Left lobe of liver (tissue), 2 donors: ENCODE results near the gene SLC9A4. TPM values are rescaled to one million over a fixed set of nuclear protein-coding genes. Genes with fewer than 3 reads are reported as not detected.

Experiments
- ATAC-seq: fragments of 200-7000 bp; cut with Tn5 transposase; one replicate; pipeline ENCODE4 v1.9.1; 2020; ENCODE audit warnings: mild to moderate bottlenecking, moderate library complexity
- DNase-seq: peaks from one replicate; pipeline ENCODE4 v3.0.0-alpha.2; 2020; ENCODE audit warnings: low spot score
- total RNA-seq: library from RNA; stranded (reverse); gene quantifications from one replicate; pipeline ENCODE4 v1.2.1, GENCODE V29; 2021
- donor health status: DM: no; HTN: no; CAD: no; lungs with moderate emphysema.
- donor health status: DM: no; HTN: yes; CAD: no.

Gene SLC9A4, protein sequence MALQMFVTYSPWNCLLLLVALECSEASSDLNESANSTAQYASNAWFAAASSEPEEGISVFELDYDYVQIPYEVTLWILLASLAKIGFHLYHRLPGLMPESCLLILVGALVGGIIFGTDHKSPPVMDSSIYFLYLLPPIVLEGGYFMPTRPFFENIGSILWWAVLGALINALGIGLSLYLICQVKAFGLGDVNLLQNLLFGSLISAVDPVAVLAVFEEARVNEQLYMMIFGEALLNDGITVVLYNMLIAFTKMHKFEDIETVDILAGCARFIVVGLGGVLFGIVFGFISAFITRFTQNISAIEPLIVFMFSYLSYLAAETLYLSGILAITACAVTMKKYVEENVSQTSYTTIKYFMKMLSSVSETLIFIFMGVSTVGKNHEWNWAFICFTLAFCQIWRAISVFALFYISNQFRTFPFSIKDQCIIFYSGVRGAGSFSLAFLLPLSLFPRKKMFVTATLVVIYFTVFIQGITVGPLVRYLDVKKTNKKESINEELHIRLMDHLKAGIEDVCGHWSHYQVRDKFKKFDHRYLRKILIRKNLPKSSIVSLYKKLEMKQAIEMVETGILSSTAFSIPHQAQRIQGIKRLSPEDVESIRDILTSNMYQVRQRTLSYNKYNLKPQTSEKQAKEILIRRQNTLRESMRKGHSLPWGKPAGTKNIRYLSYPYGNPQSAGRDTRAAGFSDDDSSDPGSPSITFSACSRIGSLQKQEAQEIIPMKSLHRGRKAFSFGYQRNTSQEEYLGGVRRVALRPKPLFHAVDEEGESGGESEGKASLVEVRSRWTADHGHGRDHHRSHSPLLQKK
- total RNA-seq: not detected

DNA sequence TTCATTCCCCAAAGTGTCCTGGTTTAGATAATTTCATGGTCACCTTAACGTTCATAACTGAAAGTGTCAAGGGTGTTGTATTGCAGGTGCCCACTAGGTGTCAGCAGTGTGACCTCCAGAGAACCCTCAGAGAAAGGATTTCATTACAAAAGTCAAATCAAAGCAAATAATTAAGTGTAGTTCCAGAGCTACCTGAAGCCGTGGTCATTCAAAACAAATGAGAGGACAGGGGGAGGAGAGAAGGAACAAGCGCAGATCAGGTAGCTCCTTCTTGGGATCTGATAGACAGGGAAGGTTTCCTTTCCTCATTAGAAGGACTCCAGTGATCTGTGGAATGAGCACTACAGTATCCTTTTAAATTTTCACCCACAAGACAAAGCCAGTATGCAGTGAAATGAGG lies at the start of gene SLC9A4:
Gene SLC9A4 (plus strand): TSS at position 207 of the 400 bp plus-strand sequence. CDS start 534 bp downstream, outside the sequence.
- ATAC-seq (peak; percentile 97), DNase-seq (no peak)

DNA sequence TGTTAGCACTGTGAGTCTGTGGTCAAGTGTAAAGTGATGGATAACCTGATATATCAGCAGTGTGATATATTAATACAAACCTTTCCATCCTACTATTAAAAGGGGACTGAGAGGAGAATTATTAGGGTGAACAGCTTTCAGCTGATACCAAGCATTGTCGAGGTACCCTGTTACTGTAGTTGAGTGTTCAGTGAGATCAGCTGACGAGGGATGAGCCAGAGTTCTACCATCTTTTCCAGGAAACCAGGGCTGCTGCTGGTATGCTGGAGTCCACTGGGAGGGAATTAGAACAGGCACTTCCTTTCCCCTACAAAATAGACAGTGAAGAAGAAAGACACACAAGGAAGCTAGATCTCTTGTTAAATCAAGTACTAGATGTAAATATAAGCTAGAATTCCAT lies 49.7 kb upstream of the SLC9A4 start:
- no peak for DNase-seq
- ATAC-seq: no peak

DNA sequence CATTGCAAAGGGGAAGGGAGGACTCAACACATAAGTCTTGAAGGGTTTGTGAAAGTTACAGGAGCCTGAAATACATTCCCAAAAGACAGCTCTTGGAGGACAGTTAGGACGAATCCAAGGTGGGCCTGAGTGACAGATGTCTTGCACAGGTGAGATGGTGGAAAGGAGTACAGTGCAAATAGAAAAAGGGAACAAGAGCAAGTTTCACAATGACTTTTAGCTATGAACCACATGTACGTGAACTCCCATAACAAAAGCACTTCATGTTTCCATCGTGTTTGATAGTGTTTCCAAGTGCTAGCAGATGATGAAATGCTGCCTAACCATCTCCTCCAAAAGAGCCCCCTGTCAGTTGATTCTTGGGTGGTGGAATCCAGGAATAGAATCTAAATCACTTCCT lies 48.3 kb upstream of the SLC9A4 start:
- ATAC-seq: no peak
- no peak for DNase-seq

DNA sequence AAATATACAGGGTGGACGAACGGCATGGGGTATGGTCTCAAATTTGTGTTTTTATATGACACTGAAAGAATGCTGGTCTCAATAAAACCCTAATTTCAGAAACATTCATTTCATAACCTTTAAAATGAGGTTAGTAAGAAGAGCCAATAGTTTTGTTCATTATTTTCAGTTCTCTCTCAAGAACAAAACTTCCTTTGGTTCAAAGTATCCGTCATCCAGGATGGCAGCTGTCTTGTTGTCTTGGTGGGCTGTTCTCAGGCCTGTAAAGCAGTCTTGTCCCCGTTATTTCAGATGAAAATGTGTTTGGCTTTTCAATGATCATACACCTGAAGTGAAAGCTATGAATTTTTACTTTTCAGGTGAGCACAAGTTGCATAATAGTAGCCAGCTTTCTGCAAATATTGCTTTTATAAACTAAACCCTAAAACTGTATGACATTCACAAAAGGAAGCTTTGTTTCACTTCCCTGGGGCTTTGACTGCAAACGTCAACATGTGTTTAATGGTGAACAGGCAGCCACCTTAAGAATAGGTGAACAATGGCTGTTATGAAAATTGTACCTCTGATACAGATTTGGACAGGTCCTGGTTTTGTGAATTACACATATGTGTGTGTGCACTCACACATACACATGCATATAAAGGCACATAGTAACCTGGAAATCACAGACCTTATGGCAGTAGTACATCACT lies 47.4 kb upstream of the SLC9A4 start:
- ATAC-seq: no peak
- DNase-seq: no peak

DNA sequence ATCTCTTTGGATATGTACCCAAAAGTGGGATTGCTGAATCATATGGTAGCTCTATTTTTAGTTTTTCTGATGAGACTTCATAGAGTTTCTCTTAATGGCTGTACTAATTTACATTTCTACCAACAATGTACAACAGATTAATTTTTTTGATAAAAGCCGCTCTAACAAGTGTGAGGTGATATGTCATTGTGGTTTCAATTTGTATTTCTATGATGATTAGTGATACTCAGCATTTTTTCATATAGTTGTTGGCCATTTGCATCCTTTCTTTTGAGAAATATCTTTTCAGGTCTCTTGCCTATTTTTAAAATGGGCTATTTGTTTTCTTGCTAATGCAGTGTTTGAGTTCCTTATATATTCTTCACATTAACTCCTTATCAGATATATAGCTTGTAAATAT lies 45.8 kb upstream of the SLC9A4 start:
- ATAC-seq: no peak

DNA sequence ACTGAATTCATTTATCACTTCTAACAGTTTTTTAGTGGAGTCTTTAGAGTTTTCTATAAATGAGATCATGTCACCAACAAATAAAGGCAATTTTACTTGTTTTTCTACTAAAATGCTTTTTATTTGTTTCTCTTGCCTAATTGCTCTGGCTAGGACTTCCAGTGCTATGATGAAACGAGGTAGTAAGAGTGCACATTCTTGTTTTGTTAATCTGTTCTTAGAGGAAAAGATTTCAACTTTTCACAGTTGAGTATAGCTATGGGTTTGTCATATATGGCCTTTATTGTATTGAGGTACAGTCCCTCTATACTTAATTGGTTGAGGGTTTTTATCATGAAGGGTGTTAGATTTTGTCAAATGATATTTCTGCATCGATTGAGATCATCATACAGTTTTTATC lies 44.5 kb upstream of the SLC9A4 start:
- DNase-seq (no peak), ATAC-seq (no peak)

More for the DNA sequence above, 45.8 kb upstream of the SLC9A4 start:
- no peak for DNase-seq

DNA sequence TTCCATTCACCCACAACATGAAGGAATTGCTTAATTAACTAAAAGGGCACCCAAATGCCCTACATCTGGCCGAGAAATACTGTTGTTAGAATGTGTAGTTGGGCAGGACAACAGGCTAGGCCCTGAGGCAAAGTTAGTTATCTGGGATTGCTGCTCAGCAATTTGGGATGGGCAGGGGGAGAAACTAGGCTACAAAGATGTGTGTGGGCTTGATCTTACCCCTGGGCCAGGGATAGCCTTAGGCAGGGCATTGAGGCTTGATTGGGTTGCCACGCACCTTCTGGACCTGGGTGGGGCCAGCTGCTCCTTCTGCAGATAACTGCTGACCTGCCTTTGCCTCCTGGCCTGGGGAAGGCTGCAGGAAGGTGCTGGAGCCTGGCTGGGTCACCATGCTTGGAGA lies 40.6 kb upstream of the SLC9A4 start:
- no peak for ATAC-seq
- DNase-seq: no peak

DNA sequence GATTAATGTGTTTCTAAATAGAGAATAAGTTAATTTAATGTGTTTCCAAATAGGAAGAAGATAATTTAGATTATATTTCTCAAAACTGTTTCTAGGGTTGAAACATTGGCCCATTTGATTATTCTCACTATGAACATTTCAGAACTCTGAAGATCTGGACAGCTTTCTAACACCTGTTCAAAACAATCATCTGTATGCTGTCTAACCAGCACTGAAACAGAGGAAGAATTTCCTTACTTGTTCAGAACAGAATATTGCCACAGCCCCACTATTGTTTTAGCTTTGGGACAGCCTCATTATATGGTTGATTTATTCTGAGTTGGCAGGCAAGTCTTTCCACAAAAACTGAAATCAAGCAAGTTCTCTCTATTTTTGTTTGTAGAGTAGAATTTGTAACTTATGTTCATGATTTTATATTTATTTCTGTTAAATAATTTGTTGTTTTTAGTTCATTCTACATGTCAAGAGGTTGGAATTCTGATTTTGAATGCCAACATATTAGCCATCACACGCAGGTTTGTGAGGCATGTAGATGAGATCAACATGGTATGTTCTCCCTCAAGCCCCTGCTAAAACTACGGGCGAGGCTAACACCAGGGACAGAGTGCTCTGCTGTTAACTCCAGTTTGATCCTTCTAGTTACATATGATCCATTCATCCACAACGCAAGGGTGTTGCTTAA lies 38.9 kb upstream of the SLC9A4 start:
- no peak for ATAC-seq
- DNase-seq: no peak

DNA sequence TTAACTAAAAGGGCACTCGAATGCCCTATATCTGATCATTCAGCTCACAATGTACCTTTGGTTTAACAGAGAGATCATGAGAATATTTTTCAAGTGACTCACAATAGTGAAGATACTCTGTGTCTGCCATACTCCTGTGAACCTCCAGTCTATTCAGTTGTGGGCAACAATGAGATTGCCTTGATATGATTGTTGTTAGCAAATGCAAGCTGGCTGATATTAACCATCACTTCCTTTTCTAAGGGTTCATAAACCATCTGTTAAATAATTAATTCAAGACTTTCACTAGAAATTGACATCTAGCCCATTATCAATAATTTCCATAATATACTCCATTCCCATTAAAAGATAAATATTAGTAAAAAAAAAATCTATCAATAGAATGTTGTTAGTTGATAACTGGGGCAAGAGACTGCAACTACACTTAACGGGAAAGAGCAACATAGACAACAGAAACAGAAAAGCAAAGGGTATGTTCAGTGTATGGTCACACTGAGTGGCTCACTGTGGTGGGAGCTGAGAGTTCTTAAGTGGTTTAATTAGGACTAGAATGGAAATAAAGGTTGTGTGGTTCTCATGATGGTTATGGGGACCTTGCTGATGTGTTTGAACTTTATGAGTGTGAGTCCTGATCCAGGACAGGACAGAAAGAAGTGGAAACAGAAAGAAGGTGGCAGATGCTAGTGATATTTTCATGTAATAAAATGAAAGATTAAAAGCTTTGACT lies 38.2 kb upstream of the SLC9A4 start:
- no peak for ATAC-seq
- DNase-seq: no peak

DNA sequence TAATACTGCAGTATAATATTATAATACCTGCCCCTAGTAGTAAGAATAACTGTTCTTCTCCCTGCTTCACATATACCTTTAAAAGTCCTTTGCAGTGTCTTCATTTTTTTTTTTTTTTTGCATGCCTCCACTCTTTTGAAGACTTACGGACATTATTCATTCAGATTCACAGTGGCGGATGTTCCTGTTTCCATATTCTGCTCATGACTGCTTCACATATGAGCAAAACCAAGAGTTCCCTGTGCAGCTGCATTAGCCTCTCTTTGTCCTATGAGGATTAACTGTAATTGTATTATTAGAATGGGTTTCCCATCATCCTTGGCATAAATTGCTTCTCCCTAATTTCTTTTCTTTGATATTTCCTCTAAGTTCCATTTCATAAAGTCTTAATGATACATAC lies 37.3 kb upstream of the SLC9A4 start:
- ATAC-seq (no peak), DNase-seq (no peak)

DNA sequence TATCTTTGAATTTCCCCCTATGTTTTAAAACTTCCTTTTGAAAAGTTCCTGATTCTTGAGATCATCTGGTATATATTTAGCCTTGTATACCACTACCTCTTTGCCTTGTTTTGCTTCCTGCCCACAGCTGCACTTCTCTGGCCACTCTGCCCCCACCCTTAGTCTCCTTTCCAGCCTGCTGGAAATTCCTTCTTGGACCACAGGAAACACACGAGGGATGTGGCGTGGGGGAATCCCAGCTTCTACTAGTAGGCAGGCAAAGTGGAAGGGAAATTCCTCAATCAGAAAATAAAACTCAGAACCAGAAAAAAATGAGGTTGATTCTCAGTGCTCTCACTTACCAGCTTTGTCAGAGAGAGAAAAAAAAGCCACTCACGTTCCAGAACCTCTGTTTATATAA lies 36.7 kb upstream of the SLC9A4 start:
- no peak for DNase-seq
- ATAC-seq: no peak

DNA sequence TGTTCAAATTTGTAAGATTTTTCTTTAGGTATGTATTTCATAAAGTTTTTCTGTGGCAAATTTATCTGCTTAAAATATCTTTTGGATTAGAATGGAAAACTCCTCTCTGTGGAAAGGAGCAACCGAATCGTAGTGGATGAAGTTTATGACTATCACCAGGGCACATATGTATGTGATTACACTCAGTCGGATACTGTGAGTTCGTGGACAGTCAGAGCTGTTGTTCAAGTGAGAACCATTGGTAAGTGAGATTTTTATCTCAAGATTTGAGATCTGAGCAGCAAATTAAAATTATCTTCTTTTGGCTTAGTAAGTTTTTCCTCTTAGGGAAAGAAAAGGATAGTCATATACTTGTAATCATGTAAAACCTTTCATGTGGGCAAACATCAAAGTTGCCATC lies 35.9 kb upstream of the SLC9A4 start:
- DNase-seq (no peak), ATAC-seq (no peak)

DNA sequence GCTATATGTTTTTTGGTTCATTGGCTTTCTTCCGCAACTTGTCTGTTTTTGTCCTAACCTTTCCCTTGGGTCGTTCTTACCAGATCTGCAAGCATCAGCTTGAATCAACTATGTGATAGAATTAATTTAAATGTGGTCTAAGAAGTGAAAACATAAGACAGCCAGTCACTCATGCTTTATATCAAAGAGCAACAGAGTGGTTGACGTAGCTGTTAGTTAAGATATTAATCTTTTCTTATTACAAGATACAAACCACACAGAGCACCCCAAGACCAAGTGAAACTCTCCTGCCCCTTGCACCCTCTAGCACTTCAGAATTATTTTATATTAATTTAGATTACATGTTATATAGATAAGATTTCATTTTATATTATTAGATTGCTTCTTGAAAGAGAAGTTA lies 34.9 kb upstream of the SLC9A4 start:
- no peak for ATAC-seq

DNA sequence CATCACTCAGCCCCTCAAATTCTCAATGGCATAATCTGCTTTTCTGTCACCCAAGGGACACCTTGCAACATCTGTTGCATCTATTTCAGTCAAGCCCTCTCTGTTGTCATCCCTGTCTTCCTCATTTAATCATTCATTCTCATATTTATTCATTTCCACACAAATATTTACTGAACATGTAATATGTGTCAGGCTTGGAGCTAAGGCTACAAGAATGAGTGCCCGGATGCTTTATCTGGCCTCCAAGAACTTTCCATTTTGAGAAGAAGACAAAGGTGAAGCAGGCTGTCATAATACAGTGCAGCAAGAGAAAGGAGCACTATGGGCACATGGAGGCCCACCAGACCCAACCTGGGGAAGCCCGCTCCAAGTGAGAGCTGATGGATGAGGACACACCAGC lies 34.4 kb upstream of the SLC9A4 start:
- no peak for ATAC-seq

More for the DNA sequence above, 34.9 kb upstream of the SLC9A4 start:
- DNase-seq: no peak

DNA sequence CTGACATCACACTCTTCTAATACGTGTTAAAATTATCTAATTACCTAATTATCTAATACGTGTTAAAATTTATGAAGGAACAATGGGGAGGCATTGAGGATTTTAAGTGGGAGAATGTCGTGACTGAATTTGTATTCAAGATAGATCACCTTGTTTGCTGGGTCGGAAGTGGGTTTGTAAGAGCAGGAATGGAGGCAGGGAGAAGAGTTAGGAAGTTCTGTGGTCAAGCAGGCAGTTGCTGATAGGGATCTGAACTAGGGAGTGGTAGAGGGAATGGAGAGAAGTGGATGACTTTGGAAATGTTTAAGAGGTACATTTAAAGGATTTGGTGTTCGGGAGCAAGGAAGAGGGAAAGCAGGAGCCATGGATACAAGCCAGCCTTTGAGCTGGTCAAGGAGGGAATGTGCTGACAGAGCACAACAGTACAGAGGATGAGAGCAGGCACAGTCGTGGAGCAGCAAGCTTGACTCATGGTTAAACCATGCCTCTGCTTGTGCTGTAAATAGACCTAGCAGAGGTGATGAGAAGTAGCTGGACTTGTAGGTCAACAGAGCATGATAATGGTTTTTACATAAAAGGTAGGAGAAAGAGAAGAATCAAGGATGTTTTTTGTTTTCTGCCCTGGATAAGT lies 33.8 kb upstream of the SLC9A4 start:
- DNase-seq (no peak), ATAC-seq (no peak)

More for the DNA sequence above, 34.4 kb upstream of the SLC9A4 start:
- DNase-seq: no peak

DNA sequence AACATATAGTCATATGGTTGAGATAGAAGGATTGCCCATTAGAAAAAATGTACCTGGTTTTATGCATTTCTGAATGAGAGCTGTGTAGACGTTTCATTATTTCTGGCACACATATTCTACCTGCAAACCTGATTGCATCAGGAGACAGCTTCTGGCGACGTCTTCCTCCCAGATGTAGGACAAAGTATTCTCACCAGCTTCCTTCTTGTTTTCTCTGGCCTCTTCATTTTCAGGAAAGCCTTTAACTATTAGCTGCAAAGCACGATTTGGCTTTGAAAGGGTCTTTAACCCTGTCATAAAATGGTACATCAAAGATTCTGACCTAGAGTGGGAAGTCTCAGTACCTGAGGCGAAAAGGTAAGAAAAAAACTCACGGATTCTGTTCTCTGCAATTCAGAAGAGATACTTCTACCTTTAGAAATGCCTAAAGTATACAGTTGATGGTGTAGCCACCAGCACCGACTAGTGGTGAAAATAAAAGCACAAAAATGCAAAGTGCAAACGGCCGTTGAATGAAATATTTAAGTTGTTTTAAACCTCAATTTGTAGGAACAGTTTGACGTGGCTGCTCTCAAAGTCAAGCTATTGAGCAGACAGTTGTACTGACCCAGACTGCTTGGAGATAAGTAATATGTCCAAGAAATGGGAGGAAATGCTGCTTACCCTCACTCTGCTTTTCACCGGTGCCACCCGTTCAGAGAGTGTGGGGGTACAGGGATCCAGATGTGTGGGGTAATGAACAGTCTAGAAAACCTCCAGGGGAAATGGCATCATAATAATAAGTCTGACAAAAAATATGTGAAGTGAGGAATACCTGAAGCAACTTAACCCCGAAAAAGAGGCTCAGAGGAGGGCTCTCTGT lies 29.8 kb upstream of the SLC9A4 start:
- DNase-seq (no peak), ATAC-seq (peak; percentile 86)

DNA sequence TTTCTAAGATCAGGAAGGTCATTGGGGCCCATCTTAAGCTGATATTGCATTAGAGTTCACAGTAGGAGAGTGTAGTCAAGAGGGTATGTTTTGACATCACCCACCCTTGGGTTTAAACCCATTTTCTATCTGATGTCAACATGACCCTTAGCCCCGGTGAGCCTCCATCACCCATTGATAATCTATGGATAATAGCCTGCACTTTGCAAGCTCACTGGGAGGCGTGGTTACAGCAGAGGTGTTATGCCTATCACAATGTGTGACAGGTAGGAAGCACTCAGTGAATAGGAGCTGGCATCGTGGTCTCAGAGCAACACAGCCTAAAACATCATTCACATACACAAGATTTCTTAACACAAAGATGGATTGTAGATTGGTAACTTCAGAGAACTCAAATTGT lies 28.8 kb upstream of the SLC9A4 start:
- DNase-seq (no peak), ATAC-seq (no peak)

DNA sequence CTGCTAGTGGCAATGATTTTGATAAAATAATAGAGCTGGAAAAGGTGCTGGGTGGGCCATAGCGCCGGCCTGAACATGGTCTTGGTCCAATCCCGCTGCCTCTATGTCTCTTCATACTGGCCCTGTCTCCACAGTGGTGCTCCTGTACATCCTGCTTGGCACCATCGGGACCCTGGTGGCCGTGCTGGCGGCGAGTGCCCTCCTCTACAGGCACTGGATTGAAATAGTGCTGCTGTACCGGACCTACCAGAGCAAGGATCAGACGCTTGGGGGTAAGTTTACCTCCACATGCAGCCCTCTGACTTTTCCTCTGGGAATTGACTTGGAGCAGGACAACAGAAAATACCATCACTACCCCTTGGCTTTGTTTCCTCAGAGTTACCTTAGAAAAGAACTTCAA lies 26.1 kb upstream of the SLC9A4 start:
- DNase-seq: no peak

More for the DNA sequence above, 26.1 kb upstream of the SLC9A4 start:
- ATAC-seq: no peak
